ENCODE data around the gene STIM1. TPM values are rescaled to one million over a fixed set of nuclear protein-coding genes. Genes with fewer than 3 reads are reported as not detected.

Gene STIM1
- total RNA-seq, 4 donors from 2014 or later, result 42.2 to 71.0 (median 51.1) TPM

DNA sequence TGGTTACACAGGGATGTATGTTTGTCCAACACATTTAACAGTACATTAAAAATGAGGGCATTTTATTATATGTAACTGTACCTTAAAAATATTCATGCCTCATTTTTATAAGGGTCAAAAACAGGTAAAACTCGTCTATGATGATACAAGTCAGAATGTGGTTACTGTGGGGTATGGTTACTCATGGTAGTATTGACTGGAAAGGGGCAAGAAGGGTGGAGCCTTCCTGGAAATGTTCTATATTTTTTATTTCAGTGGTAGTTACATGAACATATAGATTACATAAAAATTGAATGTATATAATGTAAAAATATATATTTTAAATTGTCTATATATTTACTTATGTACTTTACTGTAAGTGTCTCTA lies 99.8 kb downstream of the STIM1 start:
- no peak for DNase-seq (ENCODE audit: low spot score)
- TF ChIP-seq, protein P1, sequence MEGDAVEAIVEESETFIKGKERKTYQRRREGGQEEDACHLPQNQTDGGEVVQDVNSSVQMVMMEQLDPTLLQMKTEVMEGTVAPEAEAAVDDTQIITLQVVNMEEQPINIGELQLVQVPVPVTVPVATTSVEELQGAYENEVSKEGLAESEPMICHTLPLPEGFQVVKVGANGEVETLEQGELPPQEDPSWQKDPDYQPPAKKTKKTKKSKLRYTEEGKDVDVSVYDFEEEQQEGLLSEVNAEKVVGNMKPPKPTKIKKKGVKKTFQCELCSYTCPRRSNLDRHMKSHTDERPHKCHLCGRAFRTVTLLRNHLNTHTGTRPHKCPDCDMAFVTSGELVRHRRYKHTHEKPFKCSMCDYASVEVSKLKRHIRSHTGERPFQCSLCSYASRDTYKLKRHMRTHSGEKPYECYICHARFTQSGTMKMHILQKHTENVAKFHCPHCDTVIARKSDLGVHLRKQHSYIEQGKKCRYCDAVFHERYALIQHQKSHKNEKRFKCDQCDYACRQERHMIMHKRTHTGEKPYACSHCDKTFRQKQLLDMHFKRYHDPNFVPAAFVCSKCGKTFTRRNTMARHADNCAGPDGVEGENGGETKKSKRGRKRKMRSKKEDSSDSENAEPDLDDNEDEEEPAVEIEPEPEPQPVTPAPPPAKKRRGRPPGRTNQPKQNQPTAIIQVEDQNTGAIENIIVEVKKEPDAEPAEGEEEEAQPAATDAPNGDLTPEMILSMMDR (IDR thresholded peaks at IDR 0.05), result no peak
- no peak for ATAC-seq (ENCODE audit: low FRiP score)

DNA sequence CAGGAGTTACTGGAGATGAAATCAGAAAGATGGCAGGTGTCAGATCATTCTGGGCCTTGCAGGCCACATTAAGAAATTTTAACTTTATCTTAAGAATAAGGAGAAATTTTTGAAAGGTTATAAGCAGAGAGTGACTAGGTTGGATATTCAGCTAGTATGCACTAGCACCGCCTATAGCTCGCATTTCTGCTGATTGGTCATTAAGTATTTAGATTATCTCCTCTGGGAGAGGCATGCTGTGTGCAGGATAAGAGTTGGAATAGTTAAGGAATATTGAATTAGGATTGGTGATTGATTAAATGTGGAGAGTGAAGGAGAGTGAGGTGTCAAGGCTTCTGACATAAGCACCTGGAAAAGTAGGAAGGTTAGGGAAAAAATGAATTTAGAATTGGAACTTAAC lies 100.6 kb downstream of the STIM1 start:
- TF ChIP-seq, protein P1 (IDR thresholded peaks at IDR 0.05), result no peak
- DNase-seq (ENCODE audit: low spot score) (no peak), ATAC-seq (ENCODE audit: low FRiP score) (no peak)

DNA sequence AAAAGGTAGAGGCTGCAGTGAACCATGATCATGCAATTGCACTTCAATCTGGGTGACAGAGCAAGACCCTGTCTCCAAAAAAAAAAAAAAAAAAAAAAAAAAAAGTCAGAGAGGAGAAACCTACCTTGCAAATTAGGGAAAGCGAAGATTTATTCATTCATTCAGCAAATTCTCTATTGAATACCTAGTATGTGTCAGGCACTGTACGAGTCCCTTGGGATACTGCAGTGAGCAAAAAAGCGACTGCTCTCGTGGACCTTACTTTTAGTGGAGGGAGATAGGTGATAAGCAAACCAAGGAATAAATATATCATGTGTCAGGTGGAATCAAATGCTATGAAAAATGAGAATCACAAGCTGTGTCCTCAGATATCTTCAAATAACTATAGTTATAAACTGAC lies 101.3 kb downstream of the STIM1 start:
- DNase-seq (ENCODE audit: low spot score) (no peak), ATAC-seq (ENCODE audit: low FRiP score) (no peak)
- TF ChIP-seq, protein P1 (IDR thresholded peaks at IDR 0.05), result no peak

DNA sequence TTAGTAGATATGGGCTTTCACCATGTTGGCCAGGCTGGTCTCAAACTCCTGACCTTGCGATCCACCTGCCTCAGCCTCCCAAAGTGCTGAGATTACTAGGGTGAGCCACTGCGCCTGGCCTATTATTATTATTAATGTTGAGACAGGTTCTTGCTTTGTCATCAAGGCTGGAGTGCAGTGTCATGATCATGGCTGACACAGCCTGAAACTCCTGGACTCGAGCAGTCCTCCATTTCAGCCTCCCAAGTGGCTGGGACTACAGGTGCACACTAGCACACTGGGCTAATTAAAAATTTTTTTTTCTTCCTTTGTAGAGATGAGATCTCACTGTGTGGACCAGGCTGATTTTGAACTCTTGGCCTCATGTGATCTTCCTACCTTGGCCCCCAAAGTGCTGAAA lies 102.0 kb downstream of the STIM1 start:
- DNase-seq (ENCODE audit: low spot score), result no peak
- ATAC-seq (ENCODE audit: low FRiP score), result no peak
- TF ChIP-seq, protein P1 (IDR thresholded peaks at IDR 0.05), result no peak

DNA sequence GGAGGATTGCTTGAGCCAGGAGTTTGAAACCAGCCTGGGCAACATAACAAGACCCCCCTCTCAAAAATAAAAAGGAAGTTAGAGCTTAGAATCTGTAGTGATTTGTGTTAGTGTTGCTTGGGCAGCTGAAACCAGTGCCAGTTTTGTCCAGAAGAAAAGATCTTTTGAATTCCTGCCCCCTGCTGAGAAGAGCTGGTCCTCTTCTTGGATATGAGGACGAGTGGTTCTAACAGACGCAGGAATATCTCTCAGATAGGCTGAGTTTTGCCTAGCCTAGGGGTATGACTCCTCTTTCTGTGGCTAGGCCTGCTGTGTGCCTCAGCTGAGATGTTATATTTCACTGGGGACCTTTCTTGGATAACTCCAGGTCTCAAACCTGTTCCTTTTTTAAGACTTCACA lies 102.8 kb downstream of the STIM1 start:
- DNase-seq (ENCODE audit: low spot score), result no peak
- TF ChIP-seq, protein P1 (IDR thresholded peaks at IDR 0.05), result no peak
- no peak for ATAC-seq (ENCODE audit: low FRiP score)

DNA sequence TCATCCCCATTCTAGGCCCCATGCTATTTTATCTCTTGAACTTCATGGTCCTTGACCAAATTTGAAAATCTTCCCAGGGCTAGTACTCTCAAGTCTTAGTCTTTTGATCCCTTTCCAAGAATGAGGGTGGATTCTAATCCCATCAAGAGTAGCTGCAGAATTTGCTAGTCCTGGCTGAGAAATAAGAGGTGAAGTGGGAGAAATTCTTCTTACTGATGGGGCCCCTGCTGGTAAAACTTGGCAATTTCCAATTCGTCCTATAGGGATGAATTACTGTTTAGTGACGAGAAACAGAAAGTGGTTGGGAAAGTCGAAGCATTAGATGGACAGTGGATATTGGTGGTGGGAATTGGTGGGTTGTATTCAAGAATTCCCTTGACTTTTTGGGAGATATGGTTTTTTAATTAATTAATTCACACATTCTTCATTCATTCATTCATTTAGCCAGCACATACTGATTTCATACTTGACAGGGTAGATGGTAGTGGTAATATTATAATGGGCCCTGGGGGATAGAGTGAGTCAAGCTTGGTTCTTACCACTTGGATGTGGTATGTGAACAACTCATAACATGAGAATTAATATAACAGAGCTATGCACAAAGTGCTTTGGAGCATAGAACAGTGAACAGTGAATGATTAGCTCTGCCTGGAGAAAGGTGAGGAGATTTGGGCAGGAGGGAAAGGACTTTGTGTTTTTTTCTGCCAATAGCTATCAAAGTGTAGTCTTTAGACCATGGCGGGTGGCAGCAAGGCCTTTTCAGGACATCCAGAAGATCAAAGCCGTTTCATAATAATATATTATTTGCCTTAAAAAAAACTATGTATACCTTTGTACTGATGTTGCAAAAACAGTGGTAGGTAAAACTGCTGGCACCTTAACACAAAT lies 103.8 kb downstream of the STIM1 start:
- TF ChIP-seq, protein P1 (IDR thresholded peaks at IDR 0.05), result no peak
- no peak for ATAC-seq (ENCODE audit: low FRiP score)
- DNase-seq (ENCODE audit: low spot score), result no peak

DNA sequence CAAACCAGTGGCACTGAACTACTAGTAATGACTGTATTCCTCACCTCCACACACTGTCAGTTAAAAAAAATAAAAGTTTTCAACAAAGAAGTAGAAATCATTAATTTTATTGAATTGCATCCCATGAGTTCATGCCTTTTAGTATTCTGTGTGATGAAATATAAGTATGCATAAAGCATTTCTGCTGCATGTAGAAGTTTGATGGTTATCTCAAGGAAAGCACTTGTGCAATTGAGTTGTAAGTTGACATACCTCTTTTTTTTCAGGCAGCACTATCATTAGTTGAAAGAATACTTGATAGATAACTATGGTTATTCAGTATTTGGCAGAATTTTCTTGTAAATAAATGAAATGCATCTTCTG lies 104.4 kb downstream of the STIM1 start:
- no peak for ATAC-seq (ENCODE audit: low FRiP score)
- no peak for DNase-seq (ENCODE audit: low spot score)

More for the DNA sequence above, 104.4 kb downstream of the STIM1 start:
- TF ChIP-seq, protein P1 (IDR thresholded peaks at IDR 0.05), result no peak

Data from omental fat pad (tissue), 4 donors.